ENCODE measurements around the gene CCBE1.
"Not testable (repeated sequence)": the region's sequence is repeated elsewhere in the genome, so short reads cannot be mapped to it uniquely, and the experiment has no call there.

The CCBE1 gene

DNA sequence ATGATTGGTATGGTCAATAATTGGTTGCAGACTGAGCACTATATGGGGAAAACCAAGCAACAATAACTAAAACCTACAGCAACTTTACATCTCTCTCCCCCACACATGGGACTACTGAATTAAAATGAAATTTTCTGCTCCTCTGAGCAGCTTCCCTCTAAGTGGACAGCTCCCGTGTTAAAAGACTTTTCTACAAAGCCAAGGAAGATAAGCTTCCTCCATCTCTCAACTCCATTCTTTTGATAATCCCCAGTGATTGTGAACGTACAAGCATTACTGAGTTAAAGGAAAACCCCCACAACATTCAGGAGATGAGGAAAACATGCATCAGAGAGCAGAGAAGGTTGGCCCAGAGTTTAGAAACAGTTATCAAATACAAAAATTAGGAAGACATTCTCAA lies 21.9 kb downstream of the CCBE1 start:
- no peak for DNase-seq

DNA sequence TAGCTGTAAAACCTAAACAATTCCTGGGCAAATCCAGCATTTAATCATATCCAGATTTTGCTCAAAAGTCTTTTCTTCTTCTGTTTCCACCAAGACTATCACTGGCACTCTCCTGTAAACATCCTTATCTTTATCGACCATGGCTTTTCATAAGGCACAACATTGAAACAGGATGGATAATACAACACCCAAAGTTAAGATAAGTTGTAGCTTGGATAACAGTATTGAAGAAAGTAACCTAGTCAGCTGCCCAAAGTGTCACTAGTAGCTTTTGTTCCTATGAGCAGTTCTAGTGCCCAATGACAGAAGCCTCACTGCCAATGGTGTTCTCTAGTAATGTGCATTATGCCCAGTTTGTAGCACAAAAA lies 22.3 kb downstream of the CCBE1 start:
- DNase-seq = no peak

DNA sequence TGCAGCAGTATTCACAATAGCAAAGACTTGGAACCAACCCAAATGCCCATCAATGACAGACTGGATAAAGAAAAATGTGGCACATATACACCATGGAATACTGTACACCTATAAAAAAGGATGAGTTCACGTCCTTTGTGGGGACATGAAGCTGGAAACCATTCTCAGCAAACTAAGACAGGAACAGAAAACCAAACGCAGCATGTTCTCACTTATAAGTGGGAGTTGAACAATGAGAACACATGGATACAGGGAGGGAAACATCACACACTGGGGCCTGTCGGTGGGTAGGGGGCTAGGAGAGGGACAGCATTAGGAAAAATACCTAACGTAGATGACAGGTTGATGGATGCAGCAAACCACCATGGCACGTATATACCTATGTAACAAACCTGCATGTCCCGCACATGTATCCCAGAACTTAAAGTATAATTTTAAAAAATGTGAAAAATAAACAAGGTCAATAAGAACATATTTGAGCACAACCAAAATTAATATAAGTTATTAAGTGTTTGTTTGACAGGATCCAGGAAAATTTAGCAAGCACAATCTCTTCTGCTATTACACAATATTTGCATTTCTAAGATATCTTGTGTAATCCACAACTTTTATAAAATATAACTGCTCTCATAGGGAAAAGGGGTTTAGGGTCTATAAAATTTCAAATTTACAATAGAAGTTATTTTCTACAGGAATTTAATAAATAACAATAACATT lies 22.9 kb downstream of the CCBE1 start:
- DNase-seq = no peak

DNA sequence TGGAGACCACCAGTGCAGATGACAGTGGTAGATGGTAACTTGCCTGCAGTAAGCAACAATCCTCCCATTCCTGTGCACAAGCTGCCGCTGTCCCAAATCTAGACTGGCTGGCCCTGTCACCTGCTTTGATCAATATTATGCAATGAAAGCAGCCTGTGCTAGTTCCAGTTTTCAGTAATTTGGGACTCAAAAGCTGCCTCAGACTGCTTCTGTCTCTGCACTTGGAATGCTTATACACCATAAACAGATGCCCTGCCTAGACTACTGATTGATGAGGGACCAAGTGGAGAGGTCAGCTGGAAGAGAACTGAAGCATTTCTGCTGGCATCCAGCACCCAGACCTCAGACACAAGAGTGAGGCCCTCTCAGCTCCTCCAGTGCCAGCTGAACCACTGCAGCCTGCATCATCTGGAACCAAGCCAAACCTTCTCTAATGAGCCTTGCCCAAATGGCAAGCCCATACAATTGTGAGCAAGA lies 24.9 kb downstream of the CCBE1 start:
- DNase-seq = no peak

DNA sequence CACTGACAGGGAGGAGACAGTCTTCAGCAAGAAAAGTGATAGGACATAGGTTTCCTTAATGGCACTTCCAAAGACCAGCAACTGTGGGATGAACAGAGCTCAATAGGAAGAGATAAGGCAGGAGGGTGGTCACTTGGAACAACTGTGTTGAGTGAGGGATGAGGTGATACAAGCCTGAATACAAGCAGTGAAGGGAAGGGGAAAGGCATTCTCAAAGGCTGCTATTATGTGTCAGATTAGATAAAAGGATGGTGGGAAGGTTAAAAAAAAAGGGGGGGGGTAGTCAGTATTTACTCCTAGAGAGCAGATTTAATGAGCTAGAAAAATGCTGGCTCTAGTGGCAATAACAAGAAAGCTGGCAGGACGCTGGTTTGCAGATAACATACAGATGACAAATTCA lies 25.7 kb downstream of the CCBE1 start:
- DNase-seq = no peak

DNA sequence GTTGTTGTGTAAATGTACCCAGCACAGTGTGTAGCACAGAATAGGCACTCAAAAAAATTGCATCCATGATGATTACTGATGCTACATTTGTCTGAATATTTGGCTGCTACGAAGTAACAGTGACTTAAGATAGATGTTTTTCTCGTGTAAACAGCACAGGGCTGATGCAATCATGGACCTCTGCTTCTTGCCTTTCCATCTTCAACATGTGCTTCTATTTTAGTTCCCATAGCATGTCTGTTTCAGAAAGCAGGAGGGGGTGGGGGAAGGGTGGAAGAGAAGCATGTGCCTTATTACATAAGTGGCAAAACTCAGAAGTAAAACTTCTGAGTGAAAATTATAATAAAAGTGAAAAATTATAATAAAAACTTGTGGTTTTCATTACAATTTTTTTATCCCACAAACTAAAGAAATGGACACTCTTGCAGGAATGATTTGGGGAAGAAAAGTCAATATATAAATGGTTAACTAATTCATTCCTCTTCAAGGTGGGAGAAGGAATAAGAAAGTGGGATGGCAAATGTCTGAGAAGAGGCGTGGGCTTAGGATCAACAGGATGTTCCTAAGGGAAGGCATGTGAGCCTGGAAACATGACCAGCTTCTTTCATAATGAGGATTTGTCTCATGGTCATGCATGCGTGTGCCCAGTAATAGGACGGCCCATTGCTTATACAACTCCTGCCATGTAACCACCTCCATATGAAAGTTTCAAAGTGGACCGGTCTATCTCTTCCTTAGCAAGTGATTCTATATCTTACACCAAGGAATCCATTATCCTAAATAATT lies 27.2 kb downstream of the CCBE1 start:
- no peak for DNase-seq

DNA sequence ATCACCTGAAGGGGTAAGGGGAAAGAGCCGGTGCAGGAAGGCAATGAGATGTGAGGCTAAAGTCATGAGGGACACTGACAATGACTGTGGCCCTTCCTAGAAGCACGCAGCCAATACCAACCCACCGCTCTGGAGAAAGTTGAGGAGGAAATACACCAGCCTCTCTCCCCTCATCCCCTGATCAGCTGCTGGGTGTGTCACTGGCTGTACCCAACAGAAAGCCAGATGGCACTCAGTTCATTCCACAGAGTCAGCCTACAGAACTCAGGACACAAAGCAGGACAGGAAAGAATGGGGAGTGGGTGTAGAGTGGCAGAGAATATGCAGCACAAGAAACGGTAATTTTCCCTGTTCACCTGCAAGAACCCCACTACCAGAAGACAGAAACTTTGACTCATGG lies 29.7 kb downstream of the CCBE1 start:
- no peak for DNase-seq

DNA sequence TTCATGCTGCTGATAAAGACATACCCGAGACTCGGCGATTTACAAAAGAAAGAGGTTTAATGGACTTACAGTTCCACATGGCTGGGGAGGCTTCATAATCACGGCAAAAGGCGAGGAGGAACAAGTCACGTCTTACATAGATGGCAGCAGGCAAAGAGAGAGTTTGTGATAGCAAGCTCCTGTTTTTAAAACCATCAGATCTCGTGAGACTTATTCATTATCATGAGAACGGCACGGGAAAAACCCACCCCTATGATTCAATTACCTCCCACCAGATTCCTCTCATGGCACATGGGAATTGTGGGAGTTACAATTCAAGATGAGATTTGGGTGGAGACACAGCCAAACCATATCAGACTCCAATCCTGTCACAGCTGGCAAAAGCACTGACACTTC lies 31.2 kb downstream of the CCBE1 start:
- DNase-seq = not testable (repeated sequence)

DNA sequence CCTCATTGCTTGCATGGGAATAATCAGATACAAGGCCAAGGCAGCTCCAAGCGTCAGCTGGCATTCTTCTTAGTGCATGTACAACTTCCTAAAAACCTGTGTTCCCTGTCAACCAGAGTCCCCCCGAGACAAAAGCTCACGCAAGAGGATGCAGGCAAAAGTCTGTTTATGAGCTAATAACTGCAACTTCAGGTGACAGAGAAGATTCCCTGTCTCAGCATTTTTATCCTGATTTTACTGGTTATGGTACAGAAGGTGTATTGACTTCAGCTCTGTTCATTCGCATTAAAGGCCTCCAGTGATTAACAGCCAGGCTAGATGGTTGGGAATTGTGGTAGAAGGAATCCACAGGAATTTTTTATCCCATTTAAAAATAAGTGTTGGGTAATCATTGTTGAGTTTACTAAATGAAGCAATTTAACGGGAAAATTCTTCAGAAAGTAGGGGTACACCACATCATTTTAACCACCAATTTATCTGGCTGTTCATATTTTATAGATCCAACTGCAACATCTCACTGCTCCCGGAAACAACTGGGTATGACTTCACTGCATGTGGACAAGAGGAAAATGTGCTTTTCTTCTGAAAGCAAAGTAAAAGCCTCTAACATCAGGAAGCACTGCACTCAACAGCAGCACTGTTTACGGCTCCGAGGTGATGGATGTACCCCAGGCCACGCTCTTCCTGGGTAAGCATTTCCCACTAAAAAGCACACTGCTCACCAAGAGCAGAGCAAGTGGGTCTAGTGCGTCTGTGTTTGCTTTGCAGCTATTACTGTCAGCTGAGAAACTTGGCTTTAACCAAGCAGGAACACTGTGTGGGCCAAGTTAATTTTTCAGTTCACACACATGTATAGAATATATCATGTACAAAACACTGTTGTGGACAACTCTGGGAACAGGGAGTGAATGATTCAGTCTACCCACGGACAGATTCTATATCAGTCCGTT lies 31.9 kb downstream of the CCBE1 start:
- DNase-seq = no peak

DNA sequence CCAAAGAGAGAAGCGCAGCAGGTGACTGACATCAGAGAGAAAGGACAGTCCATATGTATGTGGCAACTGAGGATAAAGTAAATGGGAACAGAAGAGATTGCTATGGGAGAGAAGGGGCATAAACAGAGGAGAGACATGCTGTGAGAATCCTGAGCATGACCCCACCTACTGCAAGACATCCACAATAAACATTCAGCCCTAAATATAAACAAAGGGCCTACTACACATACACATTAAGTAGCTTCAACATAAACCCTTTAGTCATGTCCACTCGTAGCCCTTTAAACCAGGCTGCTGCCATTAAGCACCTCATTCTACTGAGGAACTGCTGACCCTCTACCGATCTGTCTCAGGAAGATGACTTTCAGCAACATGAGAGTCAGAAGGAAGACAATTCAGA lies 32.9 kb downstream of the CCBE1 start:
- DNase-seq = no peak

DNA sequence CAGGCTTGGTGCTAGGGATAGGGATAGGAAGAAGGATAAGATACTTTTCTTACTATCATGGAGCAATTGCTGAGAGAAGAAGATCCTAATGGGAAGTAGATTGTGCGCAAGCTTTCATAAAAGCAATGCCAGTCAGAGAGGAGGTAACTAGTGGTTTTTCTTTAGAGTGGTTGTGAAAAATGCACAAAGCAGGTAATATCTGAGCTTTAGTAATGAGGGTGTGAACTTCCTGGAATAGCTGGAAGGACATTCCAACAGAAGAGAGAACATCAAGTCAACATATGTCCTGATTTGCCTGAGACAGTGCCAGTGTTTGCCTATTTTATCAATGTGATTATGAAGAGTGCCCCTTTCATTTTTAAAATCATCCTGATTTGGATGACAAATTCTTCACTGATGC lies 34.1 kb downstream of the CCBE1 start:
- DNase-seq = no peak

DNA sequence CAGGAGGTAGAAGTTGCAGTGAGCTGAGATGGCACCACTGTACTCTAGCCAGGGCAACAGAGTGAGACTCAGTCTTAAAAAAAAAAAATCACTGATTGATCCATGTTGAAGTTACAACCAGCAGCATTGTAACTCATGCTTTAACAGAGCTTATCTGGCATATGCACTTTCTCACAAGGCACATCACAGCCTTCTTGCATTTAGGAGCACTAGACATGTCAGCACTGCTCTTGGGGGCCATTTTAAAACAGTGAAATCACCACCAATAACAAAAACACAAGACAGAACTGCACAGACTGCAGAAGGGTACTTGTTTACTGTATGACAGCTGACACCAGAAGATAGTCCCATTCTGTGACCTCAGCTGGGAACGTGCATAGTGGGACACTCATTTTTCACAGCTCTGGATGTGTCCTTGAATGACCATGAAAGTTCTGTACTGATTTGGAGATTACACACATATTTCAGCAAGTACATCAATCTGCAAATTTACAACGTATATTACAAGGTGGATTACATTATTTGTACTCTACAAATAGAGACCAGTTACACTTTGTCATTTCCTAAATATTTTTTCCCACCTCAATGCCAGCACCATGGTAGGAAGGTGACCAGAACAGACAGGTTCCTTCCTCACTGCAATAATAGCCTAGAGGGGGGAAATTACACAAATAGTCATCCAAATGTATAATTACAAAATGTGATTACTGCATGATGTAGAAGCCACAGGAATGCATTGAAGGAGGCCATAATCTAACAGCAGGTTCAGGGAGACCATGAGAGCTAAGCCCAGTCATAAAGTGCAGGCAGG lies 35.1 kb downstream of the CCBE1 start:
- DNase-seq = no peak

DNA sequence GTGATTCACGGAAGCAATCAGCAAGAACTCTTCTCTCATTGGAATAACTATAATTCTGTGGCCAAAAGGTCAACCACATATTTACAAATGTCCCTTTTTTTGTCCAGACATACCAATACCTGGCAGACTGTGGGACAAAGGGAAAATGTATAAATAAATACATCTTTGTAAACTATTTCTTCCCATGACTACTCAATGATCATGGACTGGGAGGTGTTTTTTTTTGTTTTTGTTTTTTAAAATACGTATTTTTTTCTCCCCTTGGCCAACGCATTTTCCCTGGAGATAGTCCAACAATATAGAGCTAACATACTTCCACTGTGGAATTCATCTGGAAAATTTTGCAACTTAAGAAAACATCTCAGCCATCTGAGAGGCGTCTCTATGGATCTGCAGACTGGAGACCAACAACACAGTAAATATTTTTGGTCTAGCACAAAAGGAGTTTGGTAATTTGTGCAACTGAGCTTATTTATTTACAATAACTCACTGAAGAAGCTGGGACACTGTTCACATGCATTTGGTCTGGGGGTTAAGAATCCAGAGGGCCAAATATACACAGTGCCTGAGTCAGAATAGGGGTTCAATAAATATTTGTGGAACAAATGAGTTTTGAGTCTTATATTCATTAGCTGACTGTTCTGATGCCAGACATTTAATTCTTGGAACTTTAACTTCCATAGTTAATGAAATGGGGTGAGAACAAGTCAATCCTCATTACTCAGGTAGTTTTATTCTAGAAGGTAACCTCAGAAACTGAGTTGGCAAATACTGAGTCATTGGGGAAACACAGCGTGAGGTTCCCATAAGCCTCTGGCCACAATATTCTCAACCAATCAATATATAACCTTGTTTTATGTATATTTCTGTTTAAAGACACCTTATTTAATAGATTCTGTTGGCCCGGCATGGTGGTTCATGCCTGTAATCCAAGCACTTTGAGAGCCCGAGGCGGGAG lies 36.2 kb downstream of the CCBE1 start:
- no peak for DNase-seq

DNA sequence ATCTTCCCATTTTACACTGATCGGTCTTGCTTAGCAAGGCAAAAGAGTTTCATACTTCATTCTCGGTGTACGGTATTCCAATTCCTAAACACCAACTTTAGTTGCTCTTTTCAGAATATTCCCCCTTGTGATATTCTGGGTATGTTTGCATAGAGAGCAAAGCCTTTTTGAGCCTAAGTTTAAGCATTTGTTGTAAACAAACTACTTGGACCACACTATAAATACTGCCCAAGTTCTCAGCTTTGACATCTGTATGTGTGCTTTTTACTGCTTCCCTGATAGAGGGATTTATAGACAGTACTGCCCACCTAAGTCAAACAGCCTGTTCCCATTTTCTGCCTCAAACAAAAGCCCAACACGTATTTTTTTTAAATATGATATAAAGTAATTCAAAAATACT lies 36.9 kb downstream of the CCBE1 start:
- no peak for DNase-seq

DNA sequence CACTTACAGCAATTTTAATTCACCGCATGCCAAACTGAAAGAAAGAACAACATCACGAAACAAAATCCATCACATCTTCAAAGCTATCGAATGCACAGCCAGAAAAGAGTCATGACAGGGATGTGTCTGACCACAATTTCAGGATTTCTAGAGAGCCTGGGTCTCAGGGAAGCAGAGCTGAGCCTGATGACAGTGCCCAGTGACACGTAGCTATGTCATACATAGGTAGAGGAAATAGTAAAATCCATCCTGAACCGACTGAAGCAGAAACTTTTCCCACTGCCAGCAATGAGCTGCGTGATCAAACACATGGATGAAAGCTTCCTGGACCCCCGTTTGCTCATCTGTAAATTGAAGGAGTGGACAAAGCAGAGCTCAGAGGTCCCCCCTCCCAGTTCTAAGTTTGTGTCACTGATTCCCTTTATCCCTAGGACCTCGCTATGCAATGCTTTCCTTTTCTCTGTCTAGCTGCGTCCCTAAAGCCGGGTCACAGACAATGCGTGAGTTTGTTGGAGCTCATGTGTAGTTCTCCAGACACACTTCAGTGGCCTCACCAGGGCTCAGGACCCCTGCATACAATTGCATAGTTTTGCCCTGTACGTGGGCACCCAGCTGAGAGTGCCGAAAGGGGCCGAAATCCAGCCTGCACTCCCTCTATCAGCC lies 37.6 kb downstream of the CCBE1 start:
- DNase-seq = no peak

DNA sequence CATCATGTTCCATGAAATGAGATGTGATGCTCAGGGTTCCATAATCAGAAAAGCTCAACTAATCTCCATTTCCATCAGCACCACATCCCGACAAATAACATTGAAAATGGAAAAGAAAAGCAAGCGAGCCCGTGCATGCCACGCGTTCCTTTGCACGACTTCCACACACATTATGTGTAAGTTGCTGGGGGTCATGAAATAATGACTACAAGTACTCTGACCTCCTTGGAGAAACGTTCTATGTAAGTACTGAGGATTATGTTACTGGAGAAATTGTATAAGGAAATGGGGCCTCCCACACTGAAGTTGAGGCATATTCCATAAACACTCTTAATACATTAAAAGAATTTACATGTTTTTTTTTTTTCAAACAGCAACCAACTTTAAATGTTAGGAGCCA lies 38.3 kb downstream of the CCBE1 start:
- DNase-seq = no peak

DNA sequence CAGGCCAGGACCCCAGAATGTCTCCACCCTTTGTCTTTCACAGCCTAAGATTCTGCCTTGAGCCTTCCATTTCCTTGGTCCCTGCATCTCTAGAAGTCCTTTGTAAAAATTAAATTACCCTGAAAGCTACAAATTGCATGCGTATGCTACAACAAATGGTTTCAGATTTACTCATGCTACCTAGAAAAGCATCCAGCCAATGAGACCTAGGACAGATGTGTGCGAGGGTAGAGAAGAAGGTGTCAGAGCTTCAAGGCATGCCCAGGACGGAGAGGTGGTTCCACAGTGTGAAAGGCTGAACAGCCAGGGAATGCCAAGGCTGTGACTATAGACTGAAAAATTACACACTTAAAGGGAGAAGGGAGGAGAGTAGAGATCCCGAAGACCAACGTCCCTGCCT lies 40.2 kb downstream of the CCBE1 start:
- DNase-seq = no peak

DNA sequence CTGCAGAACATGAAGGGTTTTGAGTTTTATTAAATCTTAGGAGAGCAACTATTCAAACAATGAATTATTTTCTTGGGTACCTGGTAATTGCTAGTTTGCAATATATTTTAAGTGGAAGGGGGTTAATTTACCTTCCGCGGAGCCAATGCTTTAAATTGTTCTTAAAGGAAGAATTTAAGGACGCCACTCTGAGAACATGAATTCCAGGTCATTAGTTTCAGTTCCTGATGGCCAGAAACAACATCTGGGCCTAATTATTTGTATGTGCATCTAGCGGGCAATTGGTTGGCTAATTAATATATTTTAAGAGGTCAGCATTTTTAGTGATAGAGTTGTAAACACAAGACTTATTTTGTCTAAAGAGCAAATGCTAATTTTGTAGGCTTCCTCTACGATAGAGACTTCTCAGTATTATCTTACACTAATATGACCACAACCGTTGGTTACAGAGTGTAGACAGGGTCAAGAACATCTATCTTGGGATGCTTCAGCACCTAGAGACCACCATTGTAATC lies 40.8 kb downstream of the CCBE1 start:
- no peak for DNase-seq

DNA sequence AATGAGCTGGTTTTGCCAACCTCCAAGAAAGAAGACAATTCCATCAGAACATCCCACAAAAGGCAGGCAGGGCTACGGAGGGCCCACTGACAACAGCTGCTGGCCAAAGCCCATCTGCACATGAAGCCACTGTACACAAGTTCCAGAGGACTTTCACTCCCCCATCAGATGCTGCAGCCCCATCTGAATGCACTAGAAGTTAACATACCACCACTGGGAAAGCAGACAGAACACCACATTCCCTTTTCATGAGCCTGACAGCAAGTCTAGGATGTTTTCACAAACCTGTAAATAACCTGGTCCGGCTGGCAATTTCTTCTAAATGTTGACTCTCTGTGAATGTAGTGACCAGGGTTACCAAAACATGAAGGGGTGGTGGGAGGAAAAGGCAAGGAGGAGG lies 41.5 kb downstream of the CCBE1 start:
- DNase-seq = no peak

DNA sequence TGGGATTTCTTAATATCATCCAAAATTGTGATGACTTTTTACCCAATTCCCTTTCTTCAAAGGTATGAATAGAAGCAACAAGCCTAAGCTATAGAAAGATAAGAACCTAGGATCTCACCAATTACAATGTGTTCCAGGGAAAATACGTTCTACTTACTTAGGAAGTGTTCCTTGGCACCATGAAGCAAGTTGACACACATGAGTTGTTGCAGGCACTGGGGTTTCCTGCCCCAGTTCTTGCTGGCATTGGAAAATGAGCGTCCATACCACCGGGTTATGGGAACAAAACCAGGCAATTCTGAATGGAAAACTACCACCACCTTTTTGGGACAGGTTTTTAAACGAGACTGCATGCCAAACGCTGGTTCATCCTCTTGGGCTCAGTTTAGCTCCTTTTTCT lies 46.2 kb downstream of the CCBE1 start:
- DNase-seq = no peak

Measured in activated naive CD4-positive, alpha-beta T cell treated with Interleukin-2 at 50 U/mL for 16 hours (primary cell).